ENCODE results near the gene FICD. TPM values are rescaled to one million over a fixed set of nuclear protein-coding genes. Genes with fewer than 3 reads are reported as not detected.
A peak's percentile ranks its signal among the peaks of the same experiment; 100 is the strongest.

FICD gene
- polyA plus RNA-seq, 2 of the 4 experiments (the other 2 are of a cell fraction): 1.7 to 2.5 TPM

- ChIA-PET CTCF (interaction anchor here (0.8 to 22.8 kb wide), 23 partner anchors 10 to 533 kb away, joined by 3 to 533 read pairs (median 4); no protein-coding TSS in a partner anchor), POLR2A (interaction anchor here (1.2 to 1.6 kb wide), 3 partner anchors 55 to 57 kb away, joined by 3 to 11 read pairs (median 3); no protein-coding TSS in a partner anchor)
- peak; percentile 63 to 74 for ATAC-seq
- Histone ChIP-seq H3K9me3 (no peaks in the 10 kb centered on the region), H3K27ac (peak overlapping the region; percentile 91 to 95), H3K4me3 (peak overlapping the region; percentile 82), H3K4me1 (peaks cover 36% of the 10 kb centered on the region), H3K4me2 (peak overlapping the region; percentile 83)
- TF ChIP-seq RAD21 (conservative IDR thresholded peaks at IDR 0.05 in 1 of 2, IDR thresholded peaks at IDR 0.05 in 1 of 2): peak; percentile 91 to 95
- TF ChIP-seq FOSB (CRISPR knock-in tag; IDR thresholded peaks at IDR 0.05): no peak
- peak; percentile 94 for TF ChIP-seq SMC3 (IDR thresholded peaks at IDR 0.05)
- TF ChIP-seq MAZ (IDR thresholded peaks at IDR 0.05; ENCODE audit: borderline replicate concordance, low read depth, low read length): 0 out of 2 replicates have a peak, but pooled peaks have one; percentile 35
- peak; percentile 97 for TF ChIP-seq CTCF (IDR thresholded peaks at IDR 0.05)
- peak; percentile 30 for TF ChIP-seq CHD2 (IDR thresholded peaks at IDR 0.05; ENCODE audit: low read length, partially characterized antibody)
- no peak for TF ChIP-seq TFCP2L1 (CRISPR knock-in tag; IDR thresholded peaks at IDR 0.05)
- TF ChIP-seq KDM5A (IDR thresholded peaks at IDR 0.05): peak; percentile 55; the same call in 1 of the 2 replicates
- WGBS (ENCODE audit: missing lambda C conversion rate): 4% methylated on average over 14 of the region's 14 CpGs
- peak; percentile 89 to 97 for DNase-seq (ENCODE audit: low read depth in 1 of 2, low spot score in 1 of 2)
- FAIRE-seq: no peak
Observed at GRCh38 chr12:108563136-108563803, 48.2 kb downstream of the FICD start.

- ChIA-PET POLR2A (no interaction called here), CTCF (interaction anchor here (0.6 to 22.8 kb wide), 26 partner anchors 9 to 821 kb away, joined by 3 to 533 read pairs (median 5); no protein-coding TSS in a partner anchor)
- ATAC-seq: no peak
- DNase-seq (ENCODE audit: low read depth in 1 of 2, low spot score in 1 of 2): no peak
- Histone ChIP-seq H3K4me1 (peaks cover 33% of the 10 kb centered on the region), H3K27ac (peak overlapping the region; percentile 60 to 95), H3K4me3 (peak overlapping the region; percentile 82; the same call in 2 of the 3 replicates), H3K9me3 (no peaks in the 10 kb centered on the region), H3K4me2 (peak overlapping the region; percentile 83)
- TF ChIP-seq POLR2A (IDR thresholded peaks at IDR 0.05; ENCODE audit: low read length) (no peak), HDAC2 (IDR thresholded peaks at IDR 0.05) (no peak), NR3C1 (IDR thresholded peaks at IDR 0.05) (no peak), RFX5 (IDR thresholded peaks at IDR 0.05) (no peak), FOXS1 (CRISPR knock-in tag; IDR thresholded peaks at IDR 0.05) (no peak)
- FAIRE-seq: no peak
- WGBS (ENCODE audit: missing lambda C conversion rate): 0% methylated on average over 1 of the region's 1 CpG
Observed at GRCh38 chr12:108563804-108564151, 48.7 kb downstream of the FICD start.

DNA sequence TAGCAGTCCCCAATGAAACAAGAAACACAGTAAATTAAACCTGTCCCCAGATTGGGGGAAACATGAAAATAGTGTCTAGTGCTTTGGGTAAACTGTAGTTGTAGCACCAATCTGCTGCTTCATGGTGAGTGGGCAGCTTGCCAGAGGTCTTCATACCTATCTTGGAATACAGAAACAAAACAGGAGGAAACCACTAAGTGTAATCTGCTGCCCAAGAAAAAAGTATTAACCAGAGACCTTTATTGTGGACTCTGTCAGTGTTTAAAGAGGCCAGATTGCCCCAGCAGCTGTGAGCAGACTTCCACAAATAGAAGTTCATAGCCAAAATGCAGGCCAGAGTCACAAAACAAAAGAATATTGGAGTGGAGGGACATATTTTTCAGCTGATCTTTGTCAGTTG lies 49.6 kb downstream of the FICD start:
- H3K9me3 ChIP-seq: no peaks in the 10 kb centered on the region
- no peak for DNase-seq (ENCODE audit: low read depth in 1 of 2, low spot score in 1 of 2)
- FAIRE-seq: no peak
- H3K4me3 ChIP-seq: no peak overlapping the region
- peak overlapping the region in 1 of 2 experiments; percentile 31; a peak in 2 of 6 replicates for H3K27ac ChIP-seq
- TF ChIP-seq TP53 (CRISPR knock-in tag; IDR thresholded peaks at IDR 0.05) (no peak), NPAS2 (CRISPR knock-in tag; IDR thresholded peaks at IDR 0.05; ENCODE audit: borderline replicate concordance) (no peak), SMC3 (IDR thresholded peaks at IDR 0.05) (no peak)
- CTCF ChIA-PET: interaction anchor here (0.7 to 22.8 kb wide), 20 partner anchors 8 to 555 kb away, joined by 3 to 533 read pairs (median 6); no protein-coding TSS in a partner anchor
- peaks cover 25% of the 10 kb centered on the region for H3K4me1 ChIP-seq
- ATAC-seq: no peak
- POLR2A ChIA-PET: no interaction called here
- H3K4me2 ChIP-seq: no peak overlapping the region

- no peak for DNase-seq (ENCODE audit: low read depth in 1 of 2, low spot score in 1 of 2)
- Histone ChIP-seq H3K4me3 (no peak overlapping the region), H3K27ac (peak overlapping the region in 1 of 2 experiments; percentile 31; a peak in 2 of 6 replicates), H3K9me3 (no peaks in the 10 kb centered on the region), H3K4me1 (peaks cover 24% of the 10 kb centered on the region), H3K4me2 (no peak overlapping the region)
- CTCF ChIA-PET: interaction anchor here (1.0 to 22.8 kb wide), 16 partner anchors 8 to 554 kb away, joined by 3 to 533 read pairs (median 6); no protein-coding TSS in a partner anchor
- POLR2A ChIA-PET: no interaction called here
- 94% methylated on average over 3 of the region's 3 CpGs for WGBS (ENCODE audit: missing lambda C conversion rate)
- no peak for FAIRE-seq
- TF ChIP-seq FOSB (CRISPR knock-in tag; IDR thresholded peaks at IDR 0.05): no peak
- no peak for TF ChIP-seq MAFK (IDR thresholded peaks at IDR 0.05; ENCODE audit: partially characterized antibody)
- TF ChIP-seq RAD21 (conservative IDR thresholded peaks at IDR 0.05 in 1 of 2, IDR thresholded peaks at IDR 0.05 in 1 of 2): no peak
- TF ChIP-seq JUN (IDR thresholded peaks at IDR 0.05): no peak
- no peak for TF ChIP-seq EHMT2 (IDR thresholded peaks at IDR 0.05; ENCODE audit: low read depth)
- no peak for TF ChIP-seq TFCP2L1 (CRISPR knock-in tag; IDR thresholded peaks at IDR 0.05)
- no peak for ATAC-seq
Observed at GRCh38 chr12:108565146-108565545, 50.1 kb downstream of the FICD start.

All from A549 (cell line).